ENCODE results near the gene PRG2.

The PRG2 gene

DNA sequence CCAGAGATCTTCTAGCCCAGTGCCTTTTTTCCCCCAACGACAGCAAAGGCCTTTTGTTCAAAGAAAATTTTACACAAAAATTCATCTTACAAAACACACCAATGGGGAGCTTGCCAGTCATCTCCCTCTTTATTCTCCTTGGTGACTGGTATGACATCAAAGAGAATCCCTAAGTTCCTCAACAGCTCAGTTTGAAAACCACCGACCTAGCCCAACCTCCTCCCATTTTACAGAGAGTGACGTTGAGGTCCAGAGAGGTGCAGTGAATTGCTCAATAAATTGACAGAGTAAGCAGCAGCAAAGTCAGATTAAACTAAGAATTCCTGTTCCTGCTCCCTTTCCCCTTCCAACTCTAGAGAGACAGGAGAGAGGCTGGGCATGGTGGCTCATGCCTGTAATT is 28.7 kb upstream of the PRG2 start:
- no peaks in the 10 kb centered on the region for H3K9me3 ChIP-seq (ENCODE audit: insufficient read depth, low read length)
- H2AFZ ChIP-seq (ENCODE audit: low read depth, low read length): no peak overlapping the region
- H3K4me3 ChIP-seq (ENCODE audit: low read length): no peak overlapping the region
- peak overlapping the region; percentile 94 for H3K27ac ChIP-seq (ENCODE audit: low read length)
- H3K36me3 ChIP-seq (replicated peaks; ENCODE audit: low read depth, low read length): peaks cover 93% of the 10 kb centered on the region
- no peaks in the 10 kb centered on the region for H3K27me3 ChIP-seq (ENCODE audit: low read depth, low read length)
- H3K4me2 ChIP-seq (ENCODE audit: low read length): peak overlapping the region; percentile 15
- TF ChIP-seq EZH2phosphoT487 (IDR thresholded peaks at IDR 0.05; ENCODE audit: low read depth): no peak
- TF ChIP-seq, protein P1, sequence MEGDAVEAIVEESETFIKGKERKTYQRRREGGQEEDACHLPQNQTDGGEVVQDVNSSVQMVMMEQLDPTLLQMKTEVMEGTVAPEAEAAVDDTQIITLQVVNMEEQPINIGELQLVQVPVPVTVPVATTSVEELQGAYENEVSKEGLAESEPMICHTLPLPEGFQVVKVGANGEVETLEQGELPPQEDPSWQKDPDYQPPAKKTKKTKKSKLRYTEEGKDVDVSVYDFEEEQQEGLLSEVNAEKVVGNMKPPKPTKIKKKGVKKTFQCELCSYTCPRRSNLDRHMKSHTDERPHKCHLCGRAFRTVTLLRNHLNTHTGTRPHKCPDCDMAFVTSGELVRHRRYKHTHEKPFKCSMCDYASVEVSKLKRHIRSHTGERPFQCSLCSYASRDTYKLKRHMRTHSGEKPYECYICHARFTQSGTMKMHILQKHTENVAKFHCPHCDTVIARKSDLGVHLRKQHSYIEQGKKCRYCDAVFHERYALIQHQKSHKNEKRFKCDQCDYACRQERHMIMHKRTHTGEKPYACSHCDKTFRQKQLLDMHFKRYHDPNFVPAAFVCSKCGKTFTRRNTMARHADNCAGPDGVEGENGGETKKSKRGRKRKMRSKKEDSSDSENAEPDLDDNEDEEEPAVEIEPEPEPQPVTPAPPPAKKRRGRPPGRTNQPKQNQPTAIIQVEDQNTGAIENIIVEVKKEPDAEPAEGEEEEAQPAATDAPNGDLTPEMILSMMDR (IDR thresholded peaks at IDR 0.05; ENCODE audit: low read depth, low read length): no peak
- no peak overlapping the region for H3K9ac ChIP-seq (ENCODE audit: low read length)
- H4K20me1 ChIP-seq (ENCODE audit: insufficient read depth, low read length): peaks cover 94% of the 10 kb centered on the region
- peaks cover 100% of the 10 kb centered on the region for H3K4me1 ChIP-seq (ENCODE audit: low read length)
- peaks cover 100% of the 10 kb centered on the region for H3K79me2 ChIP-seq (ENCODE audit: low read length)

DNA sequence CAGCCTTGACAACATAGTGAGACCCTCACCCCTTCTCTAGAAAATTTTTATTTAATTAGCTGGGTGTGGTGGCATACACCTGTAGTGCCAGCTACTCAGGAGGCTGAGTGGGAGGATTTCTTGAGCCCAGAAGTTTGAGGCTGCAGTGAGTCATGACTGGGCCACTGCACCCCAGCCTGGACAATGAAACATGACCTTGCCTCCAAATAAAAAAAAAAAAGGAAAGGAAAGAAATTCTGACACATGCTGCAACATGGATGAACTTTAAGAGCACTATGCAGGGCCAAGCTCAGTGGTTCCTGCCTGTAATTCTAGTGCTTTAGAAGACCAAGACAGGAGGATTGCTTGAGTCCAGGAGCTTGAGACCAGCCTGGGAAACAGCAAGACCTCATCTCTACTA is 27.7 kb upstream of the PRG2 start:
- Histone ChIP-seq H3K79me2 (ENCODE audit: low read length) (peaks cover 100% of the 10 kb centered on the region), H3K4me2 (ENCODE audit: low read length) (peak overlapping the region; percentile 28)

DNA sequence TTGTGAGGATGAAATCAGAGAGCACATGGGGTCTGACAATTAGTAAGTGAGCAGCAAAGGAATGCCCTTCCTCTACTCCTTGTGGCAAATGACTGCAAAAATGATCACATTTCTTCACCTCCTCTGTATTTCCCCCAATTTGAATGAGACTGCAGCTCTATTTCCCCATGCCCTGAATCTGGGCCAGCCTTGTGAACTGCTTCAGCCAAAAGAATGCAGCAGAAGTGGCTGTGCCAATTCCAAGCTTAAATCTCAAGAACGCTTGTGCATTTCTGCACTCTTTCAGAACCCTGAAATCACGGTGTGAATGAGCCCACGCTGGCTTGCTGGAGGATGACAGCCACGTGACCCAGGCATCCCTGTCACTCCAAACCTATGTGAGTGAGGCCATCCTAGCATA is 26.6 kb upstream of the PRG2 start:
- Histone ChIP-seq H3K27ac (ENCODE audit: low read length) (peak overlapping the region; percentile 94), H3K36me3 (replicated peaks; ENCODE audit: low read depth, low read length) (peaks cover 92% of the 10 kb centered on the region), H3K4me2 (ENCODE audit: low read length) (peak overlapping the region; percentile 28), H2AFZ (ENCODE audit: low read depth, low read length) (no peak overlapping the region), H3K4me1 (ENCODE audit: low read length) (peaks cover 95% of the 10 kb centered on the region), H3K9me3 (ENCODE audit: insufficient read depth, low read length) (no peaks in the 10 kb centered on the region), H3K27me3 (ENCODE audit: low read depth, low read length) (no peaks in the 10 kb centered on the region), H3K79me2 (ENCODE audit: low read length) (peaks cover 100% of the 10 kb centered on the region), H3K4me3 (ENCODE audit: low read length) (no peak overlapping the region; the same call in 1 of the 2 replicates), H4K20me1 (ENCODE audit: insufficient read depth, low read length) (peaks cover 97% of the 10 kb centered on the region), H3K9ac (ENCODE audit: low read length) (peak overlapping the region; percentile 42)
- TF ChIP-seq EZH2phosphoT487 (IDR thresholded peaks at IDR 0.05; ENCODE audit: low read depth): no peak
- TF ChIP-seq, protein P1 (IDR thresholded peaks at IDR 0.05; ENCODE audit: low read depth, low read length): no peak

More for the DNA sequence above, 27.7 kb upstream of the PRG2 start:
- H3K4me3 ChIP-seq (ENCODE audit: low read length): no peak overlapping the region
- H3K9ac ChIP-seq (ENCODE audit: low read length): no peak overlapping the region
- H2AFZ ChIP-seq (ENCODE audit: low read depth, low read length): no peak overlapping the region
- peak overlapping the region; percentile 94 for H3K27ac ChIP-seq (ENCODE audit: low read length)
- TF ChIP-seq, protein P1 (IDR thresholded peaks at IDR 0.05; ENCODE audit: low read depth, low read length): no peak
- TF ChIP-seq EZH2phosphoT487 (IDR thresholded peaks at IDR 0.05; ENCODE audit: low read depth): no peak
- H3K27me3 ChIP-seq (ENCODE audit: low read depth, low read length): no peaks in the 10 kb centered on the region
- H3K36me3 ChIP-seq (replicated peaks; ENCODE audit: low read depth, low read length): peaks cover 93% of the 10 kb centered on the region
- H3K4me1 ChIP-seq (ENCODE audit: low read length): peaks cover 100% of the 10 kb centered on the region
- no peaks in the 10 kb centered on the region for H3K9me3 ChIP-seq (ENCODE audit: insufficient read depth, low read length)
- peaks cover 98% of the 10 kb centered on the region for H4K20me1 ChIP-seq (ENCODE audit: insufficient read depth, low read length)

DNA sequence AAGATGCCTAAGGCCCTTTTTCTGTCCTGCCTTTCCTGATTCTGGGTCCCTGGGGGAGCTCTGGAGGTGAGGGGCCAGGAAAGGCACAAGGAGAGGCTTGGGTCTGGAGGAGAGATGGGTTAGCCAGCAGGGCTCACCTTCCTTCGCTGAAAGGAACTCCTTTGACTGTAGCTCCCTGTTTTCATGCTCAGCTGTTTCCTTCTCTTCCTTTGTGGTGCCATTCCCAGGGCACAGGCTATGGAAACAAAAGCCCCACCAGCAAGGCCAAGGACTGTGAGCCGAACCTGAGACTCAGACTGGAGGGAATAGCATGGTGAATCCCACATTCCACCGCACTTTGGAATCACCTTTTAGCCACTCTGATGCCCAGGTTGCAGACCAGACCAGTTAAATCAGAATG is 26.0 kb upstream of the PRG2 start:
- H3K27ac ChIP-seq (ENCODE audit: low read length): peak overlapping the region; percentile 94
- H3K4me1 ChIP-seq (ENCODE audit: low read length): peaks cover 91% of the 10 kb centered on the region
- no peaks in the 10 kb centered on the region for H3K9me3 ChIP-seq (ENCODE audit: insufficient read depth, low read length)
- H4K20me1 ChIP-seq (ENCODE audit: insufficient read depth, low read length): peaks cover 92% of the 10 kb centered on the region
- H3K4me2 ChIP-seq (ENCODE audit: low read length): peak overlapping the region; percentile 28
- peaks cover 90% of the 10 kb centered on the region for H3K36me3 ChIP-seq (replicated peaks; ENCODE audit: low read depth, low read length)
- no peak overlapping the region for H2AFZ ChIP-seq (ENCODE audit: low read depth, low read length)
- peaks cover 98% of the 10 kb centered on the region for H3K79me2 ChIP-seq (ENCODE audit: low read length)
- H3K27me3 ChIP-seq (ENCODE audit: low read depth, low read length): no peaks in the 10 kb centered on the region
- TF ChIP-seq, protein P1 (IDR thresholded peaks at IDR 0.05; ENCODE audit: low read depth, low read length): no peak
- TF ChIP-seq EZH2phosphoT487 (IDR thresholded peaks at IDR 0.05; ENCODE audit: low read depth): no peak
- peak overlapping the region; percentile 42 for H3K9ac ChIP-seq (ENCODE audit: low read length)
- 0 out of 2 replicates have a peak overlapping the region, but pooled peaks have one; percentile 2 for H3K4me3 ChIP-seq (ENCODE audit: low read length)
